Cardiac muscle cell (in vitro differentiated cells and primary cell): ENCODE data around the gene TGM3. TPM values are rescaled to one million over a fixed set of nuclear protein-coding genes. Genes with fewer than 3 reads are reported as not detected.
A peak's percentile ranks its signal among the peaks of the same experiment; 100 is the strongest.

Experiments
- DNase-seq, 2 donors: peaks; one replicate each; pipeline versions ENCODE4 v3.0.0 to v3.0.0-alpha.2; 2010 to 2017; ENCODE audit warnings: low read depth in 1 of 2, low spot score in 1 of 2
- H3K27ac ChIP-seq: fragments of 200-600 bp; sonication (generic); 2 replicates; pipeline ENCODE4 v1.5.1; 2016
- H3K27me3 ChIP-seq: fragments of 200-600 bp; sonication (generic); 2 replicates; pipeline ENCODE4 v1.6.0; 2016; ENCODE audit warnings: control low read depth
- H3K36me3 ChIP-seq: fragments of 200-600 bp; sonication (generic); 2 replicates; pipeline ENCODE4 v1.5.1; 2016; ENCODE audit warnings: control low read depth
- H3K4me1 ChIP-seq: fragments of 200-600 bp; sonication (generic); 2 replicates; pipeline ENCODE4 v1.8.1; 2017; ENCODE audit warnings: low read depth, mild to moderate bottlenecking, mixed run types
- H3K4me3 ChIP-seq: fragments of 200-600 bp; sonication (generic); 2 replicates; pipeline ENCODE4 v1.5.1; 2016; ENCODE audit warnings: mild to moderate bottlenecking
- H3K9me3 ChIP-seq: fragments of 200-600 bp; sonication (generic); 2 replicates; pipeline ENCODE4 v1.5.1; 2017; ENCODE audit warnings: low read depth, mild to moderate bottlenecking, control low read depth
- CTCF ChIP-seq: IDR thresholded peaks from 2 replicates; pipeline ENCODE4 v1.5.1; 2012; ENCODE audit warnings: low read depth, mild to moderate bottlenecking, low read length
- polyA plus RNA-seq: library from polyadenylated mRNA; unstranded; fragments of >200 nt; fragmentation: Nextera tagmentation; extraction: Ambion mirVana; gene quantifications from 2 replicates; pipeline ENCODE4 v1.2.1, GENCODE V29; 2016
- total RNA-seq: library from RNA; depleted of rRNA; stranded (reverse); fragments of >200 nt; gene quantifications from 2 replicates; pipeline ENCODE4 v1.2.3, GENCODE V29; 2016

The TGM3 gene
- total and polyA plus RNA-seq, 2 experiments from 2014 or later, result not detected

DNA sequence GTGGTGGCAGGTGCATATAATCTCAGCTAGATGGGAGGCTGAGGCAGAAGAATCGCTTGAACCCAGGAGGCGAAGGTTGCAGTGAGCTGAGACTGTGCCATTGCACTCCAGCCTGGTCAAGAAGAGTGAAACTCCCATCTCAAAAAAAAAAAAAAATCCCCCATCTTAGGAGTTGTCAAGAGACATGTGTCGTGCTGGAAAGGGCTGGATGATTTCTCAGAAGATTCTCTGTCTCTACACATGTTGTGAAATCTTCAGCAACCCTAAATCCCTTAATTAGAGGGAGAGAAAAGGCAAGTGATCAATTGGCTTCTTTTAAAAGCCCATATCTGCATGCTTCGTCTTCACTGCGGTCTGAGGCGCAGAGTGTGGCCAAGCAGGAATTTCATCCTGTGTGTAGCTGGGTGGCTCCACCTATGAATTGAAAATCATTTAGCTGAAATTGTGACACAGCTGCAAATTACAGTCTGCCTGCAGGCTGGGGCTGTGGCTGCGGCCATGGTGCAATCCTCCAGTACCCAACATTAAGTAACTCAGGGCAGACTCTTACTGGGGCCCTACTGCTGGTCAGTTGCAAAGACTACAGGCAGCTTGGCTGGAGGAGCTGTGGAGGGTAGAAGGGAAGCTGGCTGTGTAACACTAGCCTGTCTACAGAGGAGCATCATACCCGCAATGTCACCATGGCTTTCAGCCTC is 3.2 kb upstream of the TGM3 start:
- Histone ChIP-seq H3K4me3 (no peak overlapping the region), H3K27me3 (no peaks in the 10 kb centered on the region), H3K9me3 (no peaks in the 10 kb centered on the region), H3K36me3 (no peaks in the 10 kb centered on the region), H3K4me1 (no peaks in the 10 kb centered on the region), H3K27ac (no peak overlapping the region)
- TF ChIP-seq CTCF, result no peak
- peak in 1 of 2 donors; percentile 23 for DNase-seq

DNA sequence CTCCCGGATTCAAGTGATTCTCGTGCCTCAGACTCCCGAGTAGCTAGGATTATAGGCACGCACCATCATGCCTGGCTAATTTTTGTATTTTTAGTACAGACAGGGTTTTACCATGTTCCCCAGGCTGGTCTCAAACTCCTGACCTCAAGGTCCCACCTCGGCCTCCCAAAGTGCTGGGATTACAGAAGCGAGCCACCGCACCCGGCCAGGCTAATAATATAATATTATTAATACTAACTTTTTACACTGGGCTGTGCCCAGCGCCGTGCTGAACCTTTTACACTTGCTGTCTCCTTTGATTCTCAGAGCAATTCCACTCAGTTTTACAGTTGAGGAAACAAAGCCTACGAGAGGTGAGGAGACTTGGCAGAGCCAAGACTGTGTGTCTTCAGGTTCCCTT is 2.3 kb upstream of the TGM3 start:
- H3K9me3 ChIP-seq, result no peaks in the 10 kb centered on the region
- H3K27ac ChIP-seq, result no peak overlapping the region
- H3K36me3 ChIP-seq, result no peaks in the 10 kb centered on the region
- no peaks in the 10 kb centered on the region for H3K4me1 ChIP-seq
- no peak for DNase-seq
- TF ChIP-seq CTCF, result no peak
- H3K27me3 ChIP-seq, result no peaks in the 10 kb centered on the region
- H3K4me3 ChIP-seq, result no peak overlapping the region

DNA sequence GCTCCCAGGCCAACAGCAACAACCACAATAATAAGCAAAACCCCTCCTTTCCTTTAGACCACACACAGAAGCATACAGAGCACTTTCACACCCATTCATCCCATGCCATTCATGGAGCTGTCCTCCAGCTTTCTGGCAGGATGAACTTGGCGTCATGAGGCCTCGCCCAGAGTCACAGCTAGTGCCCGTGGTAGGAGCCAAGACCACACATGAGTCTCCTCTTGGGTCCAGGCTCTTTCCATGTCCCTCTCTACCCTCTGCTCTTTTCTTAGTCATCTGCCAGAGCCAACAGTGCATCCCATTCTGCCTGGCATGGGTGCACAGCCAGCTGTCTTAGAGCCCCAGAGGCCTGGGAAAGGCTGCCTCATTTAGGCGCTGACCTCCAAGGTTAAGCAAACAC is 1.8 kb upstream of the TGM3 start:
- DNase-seq, result no peak
- H3K27me3 ChIP-seq, result no peaks in the 10 kb centered on the region
- H3K4me3 ChIP-seq, result no peak overlapping the region
- TF ChIP-seq CTCF, result no peak
- no peak overlapping the region for H3K27ac ChIP-seq
- no peaks in the 10 kb centered on the region for H3K36me3 ChIP-seq
- no peaks in the 10 kb centered on the region for H3K4me1 ChIP-seq
- no peaks in the 10 kb centered on the region for H3K9me3 ChIP-seq

DNA sequence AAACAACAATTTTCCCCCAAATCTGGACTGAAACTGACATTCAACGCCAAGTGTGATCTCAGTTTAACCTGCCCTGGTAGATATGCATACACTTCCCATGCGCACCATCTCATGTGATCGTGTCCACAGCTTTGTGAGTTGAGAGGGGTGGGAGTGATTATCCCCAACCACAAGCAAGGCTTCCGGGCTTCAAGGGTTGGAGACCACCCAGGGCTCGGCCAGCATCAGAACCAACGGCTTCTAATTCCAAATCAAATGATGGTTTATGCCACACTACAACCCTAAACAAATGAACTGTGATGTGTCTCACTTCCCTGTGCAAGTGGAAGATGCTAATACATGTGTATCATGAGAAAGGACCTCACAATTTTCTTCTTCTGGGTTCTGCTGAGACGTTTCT is 515 bp upstream of the TGM3 start:
- H3K9me3 ChIP-seq, result no peaks in the 10 kb centered on the region
- no peak overlapping the region for H3K27ac ChIP-seq
- H3K27me3 ChIP-seq, result no peaks in the 10 kb centered on the region
- no peak overlapping the region for H3K4me3 ChIP-seq
- no peak for TF ChIP-seq CTCF
- no peak for DNase-seq
- H3K36me3 ChIP-seq, result no peaks in the 10 kb centered on the region
- no peaks in the 10 kb centered on the region for H3K4me1 ChIP-seq

DNA sequence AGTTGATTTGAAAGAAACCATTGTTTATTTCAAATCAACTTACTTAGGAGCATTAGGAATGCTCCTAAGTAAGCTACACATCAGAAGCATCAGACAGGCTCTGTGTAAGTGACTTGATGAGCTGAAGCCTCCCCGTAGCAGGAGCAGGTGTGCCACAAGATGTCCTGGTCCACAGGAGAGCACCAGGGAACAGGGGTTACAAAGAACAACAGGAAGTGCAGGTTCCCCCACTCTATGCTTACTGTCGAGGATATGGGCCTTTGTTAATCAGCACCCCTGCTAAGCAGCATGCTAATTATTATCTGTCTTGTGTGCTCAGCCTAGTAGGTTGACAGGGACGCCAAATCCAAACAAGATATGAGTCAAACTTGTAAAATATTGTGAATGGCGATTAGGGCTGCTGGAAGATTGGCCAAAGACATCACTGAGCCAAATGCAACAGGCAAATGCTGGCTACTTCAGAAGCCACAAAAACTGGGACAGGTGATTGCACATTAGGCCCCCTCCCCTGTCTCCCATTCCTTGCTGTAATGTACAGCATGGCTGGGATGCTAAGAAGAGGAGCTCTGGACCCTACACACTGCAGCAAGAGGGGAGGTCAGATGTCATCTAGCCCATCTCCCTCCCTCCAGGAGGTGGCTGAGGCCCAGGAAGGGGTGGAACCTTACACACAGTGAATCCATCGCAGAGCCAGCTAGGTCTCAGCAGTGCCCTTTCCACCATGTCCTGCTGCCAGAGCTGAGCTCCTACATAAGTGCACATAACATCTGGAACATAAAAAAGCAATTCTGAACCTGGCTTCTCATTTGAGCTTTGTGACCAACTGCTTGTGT is 939 bp downstream of the TGM3 start:
- Histone ChIP-seq H3K4me3 (no peak overlapping the region), H3K27ac (no peak overlapping the region)

More for the DNA sequence above, 939 bp downstream of the TGM3 start:
- no peaks in the 10 kb centered on the region for H3K4me1 ChIP-seq
- H3K9me3 ChIP-seq, result no peaks in the 10 kb centered on the region
- no peak for TF ChIP-seq CTCF
- H3K36me3 ChIP-seq, result no peaks in the 10 kb centered on the region
- no peaks in the 10 kb centered on the region for H3K27me3 ChIP-seq
- peak in 1 of 2 donors; percentile 12 for DNase-seq
